ENCODE measurements around the gene MSH5. TPM values are rescaled to one million over a fixed set of nuclear protein-coding genes. Genes with fewer than 3 reads are reported as not detected.

The MSH5 gene
- total RNA-seq, 1 experiment from 2014 or later = 7.1 TPM

DNA sequence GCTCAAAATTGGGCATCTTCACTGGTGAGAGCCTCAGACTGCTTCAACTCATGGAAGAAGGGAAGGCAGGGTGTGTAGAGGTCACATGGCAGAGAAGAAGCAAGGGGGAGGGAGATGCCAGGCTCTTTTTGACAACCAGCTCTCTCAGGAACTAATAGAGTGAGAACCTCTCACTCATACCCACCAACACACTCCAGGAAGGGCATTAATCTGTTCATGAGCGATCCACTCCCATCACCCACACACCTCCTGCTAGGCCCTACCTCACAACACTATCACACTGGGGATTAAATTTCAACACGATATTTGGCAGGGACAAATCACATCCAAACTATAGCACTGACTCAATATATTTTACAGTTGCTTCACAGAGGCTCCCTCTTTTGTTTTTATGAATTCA lies 2.0 kb downstream of the MSH5 start:
- DNase-seq (ENCODE audit: low spot score) = no peak
- in situ Hi-C loops (cut with HindIII; ENCODE audit: low sequenced_read_pairs) = no loop called here

GRCh38 chr6:31742894-31743293 lies 3.1 kb downstream of the MSH5 start:
- in situ Hi-C loops (cut with HindIII; ENCODE audit: low sequenced_read_pairs) = no loop called here
- no peak for DNase-seq (ENCODE audit: low spot score)

- in situ Hi-C loops (cut with HindIII; ENCODE audit: low sequenced_read_pairs) = no loop called here
- no peak for DNase-seq (ENCODE audit: low spot score)
Measured at GRCh38 chr6:31744422-31744821, 4.6 kb downstream of the MSH5 start.

- in situ Hi-C loops (cut with HindIII; ENCODE audit: low sequenced_read_pairs) = no loop called here
- no peak for DNase-seq (ENCODE audit: low spot score)
Measured at GRCh38 chr6:31749301-31750036, 9.7 kb downstream of the MSH5 start.

DNA sequence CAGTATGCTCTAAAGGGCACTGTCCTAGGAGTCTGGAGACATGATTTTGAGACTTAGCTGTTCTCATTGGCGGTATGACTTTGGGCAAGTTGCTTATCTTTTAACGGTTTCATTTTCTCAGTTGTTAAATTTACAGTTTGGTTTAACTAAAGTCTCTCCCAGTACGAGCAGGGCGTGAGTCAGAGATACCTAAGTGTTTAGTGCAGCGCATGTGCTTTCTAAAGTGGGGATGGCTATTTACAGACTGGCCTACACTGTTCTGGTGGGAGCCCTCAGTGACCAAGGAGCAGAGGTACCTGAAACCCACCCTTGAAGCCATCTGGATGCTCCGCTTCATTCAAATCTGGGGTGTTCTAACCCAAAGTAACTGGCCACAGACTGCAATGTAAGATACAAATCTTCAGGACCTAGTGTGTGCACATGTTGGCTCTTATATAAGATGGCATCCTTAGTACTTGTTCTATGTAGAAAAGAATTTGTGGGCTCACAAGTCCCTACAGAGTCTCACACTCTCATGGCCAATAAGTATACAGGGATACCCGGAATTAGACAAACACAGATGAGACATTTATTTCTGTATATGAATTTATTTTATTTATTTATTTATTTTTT lies 10.7 kb downstream of the MSH5 start:
- DNase-seq (ENCODE audit: low spot score) = no peak
- in situ Hi-C loops (cut with HindIII; ENCODE audit: low sequenced_read_pairs) = no loop called here

- DNase-seq (ENCODE audit: low spot score) = no peak
- in situ Hi-C loops (cut with HindIII; ENCODE audit: low sequenced_read_pairs) = no loop called here
Measured at GRCh38 chr6:31752739-31753319, 13.0 kb downstream of the MSH5 start.

GRCh38 chr6:31758281-31758680 lies 18.5 kb downstream of the MSH5 start:
- no peak for DNase-seq (ENCODE audit: low spot score)
- in situ Hi-C loops (cut with HindIII; ENCODE audit: low sequenced_read_pairs) = no loop called here

DNA sequence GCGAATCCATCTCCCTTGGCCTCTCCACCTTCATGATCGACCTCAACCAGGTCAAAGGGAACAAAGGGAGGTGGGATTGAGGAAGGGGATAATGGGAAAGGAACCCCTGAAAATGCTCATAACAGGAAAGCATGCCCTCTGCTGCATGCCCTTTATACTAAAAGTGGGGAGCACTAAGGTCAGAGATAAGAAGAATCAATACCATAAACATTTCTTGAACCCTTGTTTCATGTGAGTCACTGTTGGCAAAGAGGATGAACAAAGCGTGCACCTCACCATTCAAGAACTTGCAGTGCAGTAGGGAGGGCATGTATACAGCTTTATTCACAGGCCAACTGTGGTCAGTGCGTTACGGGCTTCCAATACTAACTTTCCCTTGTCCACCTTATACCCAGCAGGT lies 21.0 kb downstream of the MSH5 start:
- no peak for DNase-seq (ENCODE audit: low spot score)
- in situ Hi-C loops (cut with HindIII; ENCODE audit: low sequenced_read_pairs) = no loop called here

DNA sequence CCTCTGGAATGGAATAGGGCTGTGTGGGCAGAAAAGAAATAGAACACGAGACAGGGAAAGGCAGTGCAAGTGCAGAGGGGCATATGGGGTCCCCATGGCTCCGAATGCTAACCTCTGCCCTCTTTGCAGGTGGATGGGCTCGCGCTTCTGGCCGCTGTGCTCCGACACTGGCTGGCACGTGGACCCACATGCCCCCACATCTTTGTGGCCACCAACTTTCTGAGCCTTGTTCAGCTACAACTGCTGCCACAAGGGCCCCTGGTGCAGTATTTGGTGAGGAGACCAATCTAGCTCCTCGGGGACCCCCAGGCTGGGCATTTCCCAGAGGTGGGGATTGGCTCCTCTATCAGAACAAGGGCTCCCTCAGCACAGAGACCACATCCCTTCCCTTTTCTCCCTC lies 21.5 kb downstream of the MSH5 start:
- in situ Hi-C loops (cut with HindIII; ENCODE audit: low sequenced_read_pairs) = no loop called here
- no peak for DNase-seq (ENCODE audit: low spot score)

DNA sequence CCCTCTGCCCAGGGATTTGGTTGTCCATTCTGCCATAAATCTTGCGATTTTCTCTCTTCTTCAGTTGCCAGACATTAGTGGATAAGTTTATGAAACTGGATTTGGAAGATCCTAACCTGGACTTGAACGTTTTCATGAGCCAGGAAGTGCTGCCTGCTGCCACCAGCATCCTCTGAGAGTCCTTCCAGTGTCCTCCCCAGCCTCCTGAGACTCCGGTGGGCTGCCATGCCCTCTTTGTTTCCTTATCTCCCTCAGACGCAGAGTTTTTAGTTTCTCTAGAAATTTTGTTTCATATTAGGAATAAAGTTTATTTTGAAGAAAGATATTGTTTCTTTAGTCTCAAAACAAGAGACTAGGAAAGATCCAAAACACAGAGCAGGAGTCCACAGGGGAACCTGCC lies 22.6 kb downstream of the MSH5 start, which contains the start of gene SAPCD1:
Gene SAPCD1, plus strand, starts transcription at position 301 of the 400 bp plus-strand sequence. CDS start 399 bp downstream, outside the sequence.
- in situ Hi-C loops (cut with HindIII; ENCODE audit: low sequenced_read_pairs) = no loop called here
- DNase-seq (ENCODE audit: low spot score) = no peak

GRCh38 chr6:31762878-31763618 lies 23.2 kb downstream of the MSH5 start:
- in situ Hi-C loops (cut with HindIII; ENCODE audit: low sequenced_read_pairs) = no loop called here
- no peak for DNase-seq (ENCODE audit: low spot score)

- in situ Hi-C loops (cut with HindIII; ENCODE audit: low sequenced_read_pairs) = no loop called here
- DNase-seq (ENCODE audit: low spot score) = peak; percentile 53
Measured at GRCh38 chr6:31763619-31763940, 23.8 kb downstream of the MSH5 start.

GRCh38 chr6:31764198-31764597 lies 24.4 kb downstream of the MSH5 start:
- DNase-seq (ENCODE audit: low spot score) = no peak
- in situ Hi-C loops (cut with HindIII; ENCODE audit: low sequenced_read_pairs) = no loop called here

DNA sequence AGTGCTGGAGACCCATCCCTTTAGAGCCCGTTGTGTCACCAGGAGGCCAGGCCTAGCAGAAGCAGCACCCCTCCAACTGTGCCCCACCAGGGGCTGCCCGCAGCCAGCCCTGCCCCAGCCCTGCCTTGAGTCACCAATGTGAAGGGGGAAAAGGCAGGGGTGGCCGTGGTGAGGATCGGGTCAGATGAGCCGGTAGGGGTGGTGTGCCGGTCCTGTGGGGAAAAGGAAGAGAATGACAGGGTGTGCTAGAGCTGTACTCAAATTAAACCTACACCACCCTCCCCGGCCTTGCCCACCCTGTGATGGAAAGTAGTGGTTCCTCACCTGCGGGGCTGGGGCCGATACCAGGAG lies 25.7 kb downstream of the MSH5 start:
- in situ Hi-C loops (cut with HindIII; ENCODE audit: low sequenced_read_pairs) = no loop called here
- no peak for DNase-seq (ENCODE audit: low spot score)

DNA sequence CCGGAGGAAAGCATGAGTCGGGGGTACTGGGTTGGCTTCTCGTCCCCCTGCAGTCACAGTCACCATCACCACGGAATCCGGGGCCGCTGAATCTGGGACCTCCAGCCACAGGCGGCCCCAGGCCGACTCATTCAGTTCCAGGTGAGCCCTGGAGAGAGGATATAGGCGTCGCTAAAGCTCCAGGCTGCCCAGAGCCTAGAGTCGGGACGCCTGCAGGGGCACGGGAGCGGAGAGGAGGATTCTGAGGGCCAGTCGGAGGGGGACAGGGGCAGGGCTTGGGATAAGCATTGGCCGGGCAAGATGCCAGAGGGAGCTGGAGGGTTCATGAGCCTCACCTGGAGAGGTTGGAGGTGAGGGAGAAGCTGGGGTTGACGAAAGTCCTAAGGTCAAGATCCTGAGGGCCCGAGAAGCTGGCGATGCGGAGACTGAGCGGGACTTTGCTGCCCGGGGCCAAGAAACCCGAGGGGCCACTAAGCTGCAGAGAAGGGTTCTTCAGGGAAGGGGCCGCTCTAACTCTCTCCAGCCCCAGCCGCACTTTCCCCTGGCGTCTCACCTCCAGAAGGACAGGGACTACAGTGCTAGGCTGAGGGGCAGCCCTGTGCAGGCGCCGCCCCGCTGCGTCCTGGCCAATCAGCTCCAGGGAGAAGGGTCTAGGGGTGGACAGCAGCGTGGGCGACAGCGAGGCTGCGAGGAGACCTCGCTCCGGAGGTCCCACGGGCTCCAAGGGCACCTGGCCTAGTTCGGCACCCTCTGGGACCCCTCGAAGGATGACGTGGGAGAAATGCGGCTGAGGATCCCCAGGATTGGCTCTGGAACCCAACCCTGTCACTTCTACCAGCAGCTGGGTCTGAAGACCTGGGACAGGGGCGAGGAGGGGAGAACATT lies 26.3 kb downstream of the MSH5 start:
- no peak for DNase-seq (ENCODE audit: low spot score)
- in situ Hi-C loops (cut with HindIII; ENCODE audit: low sequenced_read_pairs) = no loop called here

DNA sequence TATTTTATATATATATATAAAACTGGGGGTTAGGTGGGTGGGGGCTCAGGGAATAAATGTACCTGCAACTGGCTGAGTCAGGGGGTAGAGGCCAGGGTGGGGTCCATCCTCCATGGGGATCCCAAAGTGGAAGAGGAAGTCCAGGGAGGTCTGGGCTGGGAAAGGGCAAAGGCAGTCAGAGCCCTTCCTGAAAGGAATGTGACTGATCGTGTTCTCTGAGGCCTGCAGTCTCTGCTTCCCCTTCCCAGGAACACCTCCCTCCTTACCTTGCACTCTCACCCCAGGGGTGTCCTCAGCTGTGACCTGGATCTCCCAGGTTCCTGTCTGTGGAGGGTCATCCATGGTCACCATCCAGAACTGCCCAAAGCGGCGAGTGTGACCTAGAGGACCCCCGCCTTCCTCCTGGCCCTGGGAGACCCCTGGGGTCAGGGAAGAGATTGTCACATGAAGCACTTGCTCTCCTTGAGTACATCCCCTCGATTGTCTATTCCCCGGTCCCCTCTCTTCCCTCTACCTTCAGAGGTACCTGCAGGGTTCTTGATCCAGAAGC lies 27.4 kb downstream of the MSH5 start:
- in situ Hi-C loops (cut with HindIII; ENCODE audit: low sequenced_read_pairs) = no loop called here
- DNase-seq (ENCODE audit: low spot score) = no peak

DNA sequence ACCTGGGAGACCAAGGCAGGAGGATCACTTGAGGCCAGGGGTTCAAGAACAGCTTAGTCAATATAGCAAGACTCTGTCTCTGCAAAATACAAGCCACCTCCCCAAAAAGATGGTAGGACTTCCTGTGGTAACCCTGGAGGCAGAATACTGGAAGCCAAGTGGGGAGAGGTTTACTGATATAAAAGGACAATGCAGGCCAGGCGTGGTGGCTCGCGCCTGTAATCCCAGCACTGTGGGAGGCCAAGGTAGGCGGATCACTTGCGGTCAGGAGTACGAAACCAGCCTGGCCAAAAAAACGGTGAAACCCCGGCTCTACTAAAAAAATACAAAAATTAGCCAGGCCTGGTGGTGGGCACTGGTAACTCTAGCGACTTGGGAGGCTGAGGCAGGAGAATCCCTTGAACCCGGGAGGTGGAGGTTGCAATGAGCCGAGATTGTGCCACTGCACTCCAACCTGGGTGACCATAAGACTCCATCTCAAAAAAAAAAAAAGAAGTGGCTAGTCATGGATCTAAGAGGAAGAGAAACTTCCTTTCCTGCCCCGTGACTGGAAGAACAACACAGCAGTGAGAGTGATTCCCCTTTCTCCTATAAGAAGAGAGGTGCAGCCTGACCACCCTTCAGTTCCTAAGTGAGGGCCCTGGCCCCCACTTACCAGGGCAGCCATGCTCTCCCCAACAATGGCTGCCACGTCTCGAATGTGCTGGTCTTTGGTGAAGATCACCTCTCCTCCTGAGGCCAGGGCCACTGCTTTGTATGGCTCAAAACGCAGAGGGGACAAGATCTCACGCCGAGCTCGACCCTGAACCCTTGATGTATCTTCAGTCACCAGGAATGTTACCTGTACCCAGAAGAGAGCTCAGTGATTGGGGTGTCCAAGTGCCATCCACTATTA lies 28.8 kb downstream of the MSH5 start:
- no peak for DNase-seq (ENCODE audit: low spot score)
- in situ Hi-C loops (cut with HindIII; ENCODE audit: low sequenced_read_pairs) = no loop called here

Data from G401 (cell line).